HCT116 (cell line): ENCODE data around the gene MXRA8. TPM values are rescaled to one million over a fixed set of nuclear protein-coding genes. Genes with fewer than 3 reads are reported as not detected.

Experiments
- ATAC-seq: fragments of 200-7000 bp; cut with Tn5 transposase; 2 replicates; pipeline ENCODE4 v1.9.1; 2020; ENCODE audit warnings: mild to moderate bottlenecking, moderate library complexity
- BruUV-seq: library from RNA; stranded (reverse); fragments of 400-500 nt; replicated peaks from 2 replicates; lab custom pipeline; 2021; lab: Mats Ljungman, UMichigan
- CTCF ChIA-PET: fragments of 300-600 bp; sonication (Branson Sonifier 250); formaldehyde crosslinking; loops from one replicate; lab custom pipeline; 2021; ENCODE audit warnings: antibody characterized with exemption; lab: Charles Lee
- POLR2A ChIA-PET: fragments of 300-600, 350-600 bp; sonication (Branson Sonifier 250); formaldehyde crosslinking; loops from one replicate; lab custom pipeline; 2021; ENCODE audit warnings: antibody characterized with exemption; lab: Charles Lee
- RAD21 ChIA-PET, 2 experiments: fragments of 300-600 bp; sonication (Branson Sonifier 250); formaldehyde crosslinking; loops; one replicate each; lab custom pipeline; 2023; ENCODE audit warnings: low total read pairs in 2 of 2; ENCODE audit not compliant: uncharacterized antibody in 2 of 2, unreplicated experiment in 2 of 2, low non-redundant PET in 1 of 2; lab: Charles Lee
- DNase-seq: peaks from one replicate; pipeline ENCODE4 v3.0.0-alpha.2; 2010; ENCODE audit warnings: low read depth, low spot score
- H2AFZ ChIP-seq: fragments of 200-600 bp; shearing (Covaris generic), sonication (generic); 2 replicates; pipeline ENCODE4 v1.6.1; 2017; ENCODE audit warnings: low read depth, mixed run types, mixed read lengths, antibody characterized with exemption, low read length; ENCODE audit not compliant: poor library complexity, severe bottlenecking
- H3K27ac ChIP-seq: 2 replicates; pipeline ENCODE4 v1.5.1; 2012; ENCODE audit warnings: low read depth, low read length
- H3K27me3 ChIP-seq: fragments of 200-600 bp; sonication (generic); 2 replicates; pipeline ENCODE4 v1.6.1; 2016; ENCODE audit warnings: mixed run types, low read length, mixed read lengths; ENCODE audit not compliant: insufficient read depth
- H3K36me3 ChIP-seq, 2 experiments: fragments of 200-500 bp in 1 of 2; fragments of 200-600 bp in 1 of 2; sonication (Bioruptor generic) in 1 of 2; sonication (generic) in 1 of 2; 2 replicates each; pipeline versions ENCODE4 v1.5.1 to v1.6.1; 2014 to 2016; ENCODE audit warnings: low read length in 2 of 2, inconsistent platforms in 1 of 2, mixed read lengths in 1 of 2, mixed run types in 1 of 2; ENCODE audit not compliant: insufficient read depth in 2 of 2, control insufficient read depth in 1 of 2
- H3K4me1 ChIP-seq, 2 experiments: fragments of 200-600 bp in 1 of 2; sonication (generic) in 1 of 2; 2 replicates each; pipeline versions ENCODE4 v1.5.1 to v1.6.1; 2012 to 2017; ENCODE audit warnings: low read length in 2 of 2, inconsistent platforms in 1 of 2, mild to moderate bottlenecking in 1 of 2, mixed read lengths in 1 of 2, mixed run types in 1 of 2, moderate library complexity in 1 of 2; ENCODE audit not compliant: insufficient read depth in 2 of 2, control insufficient read depth in 1 of 2
- H3K4me2 ChIP-seq: fragments of 200-600 bp; sonication (generic); 2 replicates; pipeline ENCODE4 v1.6.1; 2017; ENCODE audit warnings: mixed run types, low read length, mixed read lengths
- H3K4me3 ChIP-seq, 2 experiments: fragments of 200-600 bp in 1 of 2; sonication (generic) in 1 of 2; replicated peaks in 1 of 2; 2 replicates each; pipeline ENCODE4 v1.5.1; 2011 to 2016; ENCODE audit warnings: low read length in 2 of 2, control low read depth in 1 of 2, low read depth in 1 of 2, mild to moderate bottlenecking in 1 of 2, mixed read lengths in 1 of 2, mixed run types in 1 of 2
- H3K79me2 ChIP-seq: fragments of 200-600 bp; sonication (generic); 2 replicates; pipeline ENCODE4 v1.6.1; 2017; ENCODE audit warnings: mild to moderate bottlenecking, mixed run types, low read length, moderate library complexity, mixed read lengths; ENCODE audit not compliant: insufficient read depth
- H3K9ac ChIP-seq: fragments of 200-600 bp; sonication (generic); 2 replicates; pipeline ENCODE4 v1.6.1; 2016; ENCODE audit warnings: low read length, mixed read lengths
- H3K9me2 ChIP-seq: fragments of 200-600 bp; sonication (generic), shearing (Covaris generic); 2 replicates; pipeline ENCODE4 v1.6.1; 2017; ENCODE audit warnings: mixed run types, mild to moderate bottlenecking, moderate library complexity; ENCODE audit not compliant: insufficient read depth
- H3K9me3 ChIP-seq, 2 experiments: fragments of 200-500 bp in 1 of 2; fragments of 200-600 bp in 1 of 2; sonication (Bioruptor generic) in 1 of 2; sonication (generic) in 1 of 2; 2 replicates each; pipeline ENCODE4 v1.6.1; 2014 to 2017; ENCODE audit warnings: low read length in 2 of 2, mixed read lengths in 2 of 2, inconsistent platforms in 1 of 2, low read depth in 1 of 2, mild to moderate bottlenecking in 1 of 2, mixed run types in 1 of 2, moderate library complexity in 1 of 2; ENCODE audit not compliant: control insufficient read depth in 1 of 2, insufficient read depth in 1 of 2
- H4K20me1 ChIP-seq: fragments of 200-600 bp; sonication (generic), shearing (Covaris generic); 2 replicates; pipeline ENCODE4 v1.6.1; 2017; ENCODE audit warnings: mixed run types, mild to moderate bottlenecking, moderate library complexity; ENCODE audit not compliant: insufficient read depth
- ATF3 ChIP-seq: IDR thresholded peaks from 2 replicates; pipeline ENCODE4 v1.6.1; 2012
- CEBPB ChIP-seq: IDR thresholded peaks from 2 replicates; pipeline ENCODE4 v1.6.1; 2012; ENCODE audit warnings: low read depth
- EGR1 ChIP-seq: IDR thresholded peaks from 2 replicates; pipeline ENCODE4 v1.6.1; 2012; ENCODE audit warnings: low read depth
- ELF1 ChIP-seq: IDR thresholded peaks from 2 replicates; pipeline ENCODE4 v1.6.1; 2012; ENCODE audit warnings: low read depth, borderline replicate concordance
- EZH2phosphoT487 ChIP-seq: fragments of 200-600 bp; IDR thresholded peaks from 2 replicates; pipeline ENCODE4 v1.6.1; 2018; ENCODE audit warnings: antibody characterized with exemption, borderline replicate concordance
- FOSL1 ChIP-seq: IDR thresholded peaks from 2 replicates; pipeline ENCODE4 v1.6.1; 2012; ENCODE audit warnings: low read depth
- JUND ChIP-seq: IDR thresholded peaks from 2 replicates; pipeline ENCODE4 v1.6.1; 2012
- MAX ChIP-seq: IDR thresholded peaks from 2 replicates; pipeline ENCODE4 v1.6.1; 2012
- POLR2AphosphoS5 ChIP-seq: IDR thresholded peaks from 2 replicates; pipeline ENCODE4 v1.6.1; 2011; ENCODE audit warnings: mild to moderate bottlenecking, low read depth, low read length, moderate library complexity
- RAD21 ChIP-seq: IDR thresholded peaks from 2 replicates; pipeline ENCODE4 v1.6.1; 2012; ENCODE audit warnings: low read depth, mild to moderate bottlenecking
- SIN3A ChIP-seq: IDR thresholded peaks from 2 replicates; pipeline ENCODE4 v1.6.1; 2012; ENCODE audit warnings: low read depth
- SP1 ChIP-seq: IDR thresholded peaks from 2 replicates; pipeline ENCODE4 v1.6.1; 2012; ENCODE audit warnings: low read depth
- SRF ChIP-seq: IDR thresholded peaks from 2 replicates; pipeline ENCODE4 v1.6.1; 2012; ENCODE audit warnings: low read depth
- TCF7L2 ChIP-seq: IDR thresholded peaks from 2 replicates; pipeline ENCODE4 v1.7.0; 2011; ENCODE audit warnings: borderline replicate concordance, inconsistent platforms; ENCODE audit not compliant: insufficient read depth, insufficient read length; ENCODE audit errors: extremely low read depth
- YY1 ChIP-seq: IDR thresholded peaks from 2 replicates; pipeline ENCODE4 v1.6.1; 2011; ENCODE audit warnings: low read length, low read depth, moderate library complexity, mild to moderate bottlenecking; ENCODE audit not compliant: insufficient replicate concordance; ENCODE audit errors: extremely low read depth
- ZFX ChIP-seq: fragments of 450-650 bp; IDR thresholded peaks from 2 replicates; pipeline ENCODE4 v1.6.1; 2017
- ZNF274 ChIP-seq: fragments of 200-500 bp; sonication (Bioruptor generic); IDR thresholded peaks from 2 replicates; pipeline ENCODE4 v1.6.1; 2014; ENCODE audit warnings: mild to moderate bottlenecking, low read depth, low read length, inconsistent platforms
- intact Hi-C: fragments of 100-400 bp; cut with micrococcal nuclease; formaldehyde crosslinking; loops from 2 replicates; pipeline ENCODE4 v1.10.0; 2022
- total RNA-seq: library from RNA; stranded (reverse); gene quantifications from one replicate; pipeline ENCODE4 v1.2.1, GENCODE V29; 2021; ENCODE audit not compliant: unreplicated experiment
- TF ChIP-seq, protein P1 (sequence below): IDR thresholded peaks from 2 replicates; pipeline ENCODE4 v1.6.1; 2012; ENCODE audit warnings: low read depth
- TF ChIP-seq, protein P2 (sequence below), 3 experiments: fragments of 200-600 bp in 1 of 3; sonication (generic) in 1 of 3; IDR thresholded peaks in 2 of 3; conservative IDR thresholded peaks in 1 of 3; 2 replicates each; pipeline ENCODE4 v1.5.1; 2012 to 2017; ENCODE audit warnings: low read depth in 2 of 3, low read length in 2 of 3, antibody characterized with exemption in 1 of 3, borderline replicate concordance in 1 of 3, control low read depth in 1 of 3, mild to moderate bottlenecking in 1 of 3, mixed read lengths in 1 of 3, mixed run types in 1 of 3, moderate library complexity in 1 of 3; ENCODE audit not compliant: insufficient read depth in 1 of 3

MXRA8 gene
- total RNA-seq, 1 experiment from 2014 or later, result 0.74 TPM

GRCh38 chr1:1387098-1388077 is 29.0 kb upstream of the MXRA8 start:
- Histone ChIP-seq H4K20me1 (peaks cover 8% of the 10 kb centered on the region; the same call in 1 of the 2 replicates), H2AFZ (no peak overlapping the region), H3K79me2 (peaks cover 32% of the 10 kb centered on the region), H3K27me3 (no peaks in the 10 kb centered on the region), H3K27ac (no peak overlapping the region), H3K9me3 (no peaks in the 10 kb centered on the region), H3K9ac (no peak overlapping the region), H3K9me2 (no peaks in the 10 kb centered on the region), H3K4me2 (no peak overlapping the region), H3K4me1 (no peaks in the 10 kb centered on the region), H3K36me3 (peaks cover 51 to 61% of the 10 kb centered on the region in 2 experiments), H3K4me3 (no peak overlapping the region)
- ATAC-seq (no peak), DNase-seq (no peak)
- ChIA-PET CTCF (no interaction called here), POLR2A (no interaction called here), RAD21 (no interaction called here)
- no TSS peak for BruUV-seq
- intact Hi-C loops, result no loop called here
- TF ChIP-seq RAD21 (no peak), ELF1 (no peak), ZFX (no peak), TCF7L2 (no peak), YY1 (no peak), CEBPB (no peak), SP1 (no peak), ATF3 (no peak), EGR1 (no peak), JUND (no peak), POLR2AphosphoS5 (no peak), SRF (no peak), SIN3A (no peak), FOSL1 (no peak), EZH2phosphoT487 (no peak), MAX (no peak), ZNF274 (no peak)
- TF ChIP-seq, protein P1, sequence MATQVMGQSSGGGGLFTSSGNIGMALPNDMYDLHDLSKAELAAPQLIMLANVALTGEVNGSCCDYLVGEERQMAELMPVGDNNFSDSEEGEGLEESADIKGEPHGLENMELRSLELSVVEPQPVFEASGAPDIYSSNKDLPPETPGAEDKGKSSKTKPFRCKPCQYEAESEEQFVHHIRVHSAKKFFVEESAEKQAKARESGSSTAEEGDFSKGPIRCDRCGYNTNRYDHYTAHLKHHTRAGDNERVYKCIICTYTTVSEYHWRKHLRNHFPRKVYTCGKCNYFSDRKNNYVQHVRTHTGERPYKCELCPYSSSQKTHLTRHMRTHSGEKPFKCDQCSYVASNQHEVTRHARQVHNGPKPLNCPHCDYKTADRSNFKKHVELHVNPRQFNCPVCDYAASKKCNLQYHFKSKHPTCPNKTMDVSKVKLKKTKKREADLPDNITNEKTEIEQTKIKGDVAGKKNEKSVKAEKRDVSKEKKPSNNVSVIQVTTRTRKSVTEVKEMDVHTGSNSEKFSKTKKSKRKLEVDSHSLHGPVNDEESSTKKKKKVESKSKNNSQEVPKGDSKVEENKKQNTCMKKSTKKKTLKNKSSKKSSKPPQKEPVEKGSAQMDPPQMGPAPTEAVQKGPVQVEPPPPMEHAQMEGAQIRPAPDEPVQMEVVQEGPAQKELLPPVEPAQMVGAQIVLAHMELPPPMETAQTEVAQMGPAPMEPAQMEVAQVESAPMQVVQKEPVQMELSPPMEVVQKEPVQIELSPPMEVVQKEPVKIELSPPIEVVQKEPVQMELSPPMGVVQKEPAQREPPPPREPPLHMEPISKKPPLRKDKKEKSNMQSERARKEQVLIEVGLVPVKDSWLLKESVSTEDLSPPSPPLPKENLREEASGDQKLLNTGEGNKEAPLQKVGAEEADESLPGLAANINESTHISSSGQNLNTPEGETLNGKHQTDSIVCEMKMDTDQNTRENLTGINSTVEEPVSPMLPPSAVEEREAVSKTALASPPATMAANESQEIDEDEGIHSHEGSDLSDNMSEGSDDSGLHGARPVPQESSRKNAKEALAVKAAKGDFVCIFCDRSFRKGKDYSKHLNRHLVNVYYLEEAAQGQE, result no peak
- TF ChIP-seq, protein P2, sequence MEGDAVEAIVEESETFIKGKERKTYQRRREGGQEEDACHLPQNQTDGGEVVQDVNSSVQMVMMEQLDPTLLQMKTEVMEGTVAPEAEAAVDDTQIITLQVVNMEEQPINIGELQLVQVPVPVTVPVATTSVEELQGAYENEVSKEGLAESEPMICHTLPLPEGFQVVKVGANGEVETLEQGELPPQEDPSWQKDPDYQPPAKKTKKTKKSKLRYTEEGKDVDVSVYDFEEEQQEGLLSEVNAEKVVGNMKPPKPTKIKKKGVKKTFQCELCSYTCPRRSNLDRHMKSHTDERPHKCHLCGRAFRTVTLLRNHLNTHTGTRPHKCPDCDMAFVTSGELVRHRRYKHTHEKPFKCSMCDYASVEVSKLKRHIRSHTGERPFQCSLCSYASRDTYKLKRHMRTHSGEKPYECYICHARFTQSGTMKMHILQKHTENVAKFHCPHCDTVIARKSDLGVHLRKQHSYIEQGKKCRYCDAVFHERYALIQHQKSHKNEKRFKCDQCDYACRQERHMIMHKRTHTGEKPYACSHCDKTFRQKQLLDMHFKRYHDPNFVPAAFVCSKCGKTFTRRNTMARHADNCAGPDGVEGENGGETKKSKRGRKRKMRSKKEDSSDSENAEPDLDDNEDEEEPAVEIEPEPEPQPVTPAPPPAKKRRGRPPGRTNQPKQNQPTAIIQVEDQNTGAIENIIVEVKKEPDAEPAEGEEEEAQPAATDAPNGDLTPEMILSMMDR (IDR thresholded peaks at IDR 0.05 in 2 of 3, conservative IDR thresholded peaks at IDR 0.05 in 1 of 3; ENCODE audit: borderline replicate concordance in 1 of 3, insufficient read depth in 1 of 3, low read depth in 2 of 3, low read length in 2 of 3), result no peak
